ENCODE measurements around the gene PLTP.
"Not testable (repeated sequence)": the region's sequence is repeated elsewhere in the genome, so short reads cannot be mapped to it uniquely, and the experiment has no call there.

The PLTP gene, protein sequence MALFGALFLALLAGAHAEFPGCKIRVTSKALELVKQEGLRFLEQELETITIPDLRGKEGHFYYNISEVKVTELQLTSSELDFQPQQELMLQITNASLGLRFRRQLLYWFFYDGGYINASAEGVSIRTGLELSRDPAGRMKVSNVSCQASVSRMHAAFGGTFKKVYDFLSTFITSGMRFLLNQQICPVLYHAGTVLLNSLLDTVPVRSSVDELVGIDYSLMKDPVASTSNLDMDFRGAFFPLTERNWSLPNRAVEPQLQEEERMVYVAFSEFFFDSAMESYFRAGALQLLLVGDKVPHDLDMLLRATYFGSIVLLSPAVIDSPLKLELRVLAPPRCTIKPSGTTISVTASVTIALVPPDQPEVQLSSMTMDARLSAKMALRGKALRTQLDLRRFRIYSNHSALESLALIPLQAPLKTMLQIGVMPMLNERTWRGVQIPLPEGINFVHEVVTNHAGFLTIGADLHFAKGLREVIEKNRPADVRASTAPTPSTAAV

GRCh38 chr20:45911486-45912343, at the start of gene PLTP:
Gene PLTP (minus strand): TSS chr20:45912155. CDS start chr20:45911452, 703 bp downstream.
- DNase-seq (ENCODE audit: low spot score), result peak; percentile 91

- DNase-seq (ENCODE audit: low spot score), result no peak
Measured at GRCh38 chr20:45959956-45960630, 48.1 kb upstream of the PLTP start.

GRCh38 chr20:45959126-45959525, 47.2 kb upstream of the PLTP start:
- no peak for DNase-seq (ENCODE audit: low spot score)

- DNase-seq (ENCODE audit: low spot score), result no peak
Measured at GRCh38 chr20:45958593-45958992, 46.6 kb upstream of the PLTP start.

GRCh38 chr20:45957021-45957941, 45.3 kb upstream of the PLTP start:
- no peak for DNase-seq (ENCODE audit: low spot score)

DNA sequence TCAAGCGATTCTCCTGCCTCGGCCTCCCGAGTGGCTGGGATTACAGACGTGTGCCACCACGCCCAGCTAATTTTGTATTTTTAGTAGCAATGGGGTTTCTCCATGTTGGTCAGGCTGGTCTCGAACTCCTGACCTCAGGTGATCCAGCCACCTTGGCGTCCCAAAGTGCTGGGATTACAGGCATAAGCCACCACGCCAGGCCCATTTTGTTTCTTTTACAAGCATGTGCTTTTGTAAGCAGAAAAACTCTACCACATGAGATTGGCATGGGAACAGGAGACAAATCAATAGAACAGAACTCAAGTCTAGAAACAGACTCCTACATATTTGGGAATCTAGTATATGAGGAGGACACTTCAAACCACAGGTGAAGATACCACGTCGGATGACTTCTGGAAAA, 44.4 kb upstream of the PLTP start:
- not testable (repeated sequence) for DNase-seq (ENCODE audit: low spot score)

GRCh38 chr20:45953672-45954071, 41.7 kb upstream of the PLTP start:
- no peak for DNase-seq (ENCODE audit: low spot score)

DNA sequence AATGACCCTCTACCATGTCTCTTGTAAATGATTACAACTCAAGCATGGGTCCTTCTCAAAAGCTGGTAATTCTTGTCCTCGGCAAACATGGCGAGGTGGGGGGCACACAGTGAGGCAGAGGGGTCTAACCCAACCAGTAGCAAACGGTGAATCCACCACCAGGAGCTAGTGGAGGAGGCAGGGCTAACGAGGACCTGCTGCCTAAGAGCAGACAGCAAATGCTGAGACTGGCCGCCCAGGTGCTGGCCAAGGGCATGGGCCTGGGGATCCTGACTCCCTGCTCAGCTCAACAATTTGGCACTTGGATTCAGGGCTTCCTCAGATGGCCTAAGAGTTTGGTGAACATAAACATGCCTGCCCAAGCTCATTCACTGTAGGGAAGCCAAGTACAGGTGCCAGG, 40.9 kb upstream of the PLTP start:
- no peak for DNase-seq (ENCODE audit: low spot score)

DNA sequence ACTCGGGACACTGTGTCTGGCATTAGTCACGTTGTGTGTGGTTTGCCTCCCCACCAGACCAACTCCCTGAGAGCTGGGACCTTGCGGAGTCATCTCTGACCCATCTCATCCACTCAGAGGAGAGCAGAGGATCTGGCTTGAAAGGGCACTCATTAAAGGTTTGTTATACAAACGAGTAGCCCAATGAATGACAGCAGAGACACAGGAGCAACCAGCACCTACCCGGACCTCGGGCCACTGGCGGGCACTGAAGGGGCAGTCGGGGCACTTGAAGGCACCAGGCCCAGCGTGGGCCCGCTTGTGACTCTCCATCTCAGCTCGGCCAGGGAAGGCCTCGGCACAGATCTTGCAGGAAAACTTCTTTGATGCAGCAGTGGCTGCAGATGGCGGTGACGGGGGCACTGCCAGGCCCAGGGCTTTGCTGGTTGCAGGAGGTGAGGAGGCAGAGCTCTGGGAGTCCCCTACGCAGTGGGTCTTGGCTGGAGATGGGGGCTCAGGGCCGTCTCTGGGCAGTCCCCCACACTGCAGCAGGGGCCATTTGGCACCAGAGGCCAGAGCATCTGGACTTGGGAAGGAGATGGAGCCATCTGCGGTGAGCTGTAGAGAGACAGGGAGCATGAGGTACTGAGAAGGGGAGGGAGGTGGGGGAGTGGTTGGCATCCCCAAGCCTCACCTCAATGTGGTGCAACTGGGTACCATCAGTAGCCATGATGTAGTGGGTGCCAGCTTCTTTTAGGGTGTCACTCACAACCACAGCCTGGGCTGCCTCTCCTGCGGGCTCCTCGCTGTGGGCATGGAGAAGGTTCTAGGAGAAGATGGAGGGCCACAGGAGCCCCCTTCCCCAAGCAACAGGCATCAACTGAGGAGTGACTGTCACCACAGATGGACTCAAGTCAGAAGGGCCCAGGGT, 40.2 kb upstream of the PLTP start:
- DNase-seq (ENCODE audit: low spot score), result no peak

DNA sequence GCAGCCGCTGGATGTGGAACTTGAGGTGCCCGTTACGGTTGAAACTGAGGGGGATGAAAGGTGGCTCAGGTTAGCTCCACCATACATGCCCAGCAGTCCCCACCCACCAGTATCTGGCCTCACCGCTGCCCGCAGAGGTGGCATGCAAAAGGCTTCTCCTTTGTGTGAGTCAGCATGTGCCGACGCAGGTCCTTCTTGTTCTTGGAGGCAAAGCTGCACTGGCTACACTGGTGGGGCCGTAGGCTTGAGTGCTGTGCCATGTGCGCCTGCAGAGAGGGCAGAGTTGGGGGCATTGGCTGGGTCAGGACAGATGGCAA, 38.3 kb upstream of the PLTP start:
- DNase-seq (ENCODE audit: low spot score), result no peak

DNA sequence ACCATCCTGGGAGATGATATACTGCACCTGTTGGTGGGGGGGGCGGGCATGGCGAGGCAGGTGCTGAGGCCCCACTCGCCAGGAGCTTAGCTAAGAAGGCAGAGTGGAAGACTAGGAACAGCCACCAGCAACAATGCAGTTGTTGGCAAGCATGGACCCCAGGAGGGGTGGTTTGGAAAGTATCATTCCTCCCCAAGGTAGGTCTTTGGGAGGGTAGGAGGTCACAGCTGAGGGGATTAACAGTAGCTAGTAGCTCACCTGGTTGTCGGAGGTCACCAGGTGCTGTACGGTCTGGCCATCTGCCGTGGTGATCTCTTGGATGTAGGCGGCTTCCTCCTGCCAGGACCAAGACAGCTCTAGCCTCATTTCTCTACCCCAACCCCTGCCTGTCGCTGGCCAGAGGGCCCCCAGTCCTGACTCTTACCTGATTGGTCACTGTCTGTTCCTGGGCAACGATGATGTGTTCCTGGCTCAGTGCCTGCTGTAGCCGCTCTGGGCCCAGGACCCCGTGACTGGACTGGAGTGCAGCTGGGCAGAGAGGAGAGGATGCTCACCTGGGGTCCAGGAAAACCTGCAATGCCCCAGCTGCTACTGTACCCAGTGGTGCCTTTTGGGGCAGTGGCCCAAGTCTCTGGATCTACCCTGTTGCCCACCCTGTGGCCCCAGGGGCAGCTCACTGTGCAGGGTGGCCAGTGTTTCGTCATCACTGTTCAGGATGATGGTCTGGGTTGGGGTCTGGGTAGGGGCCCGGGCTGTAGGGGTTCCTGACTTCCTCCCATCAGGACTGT, 37.8 kb upstream of the PLTP start:
- DNase-seq (ENCODE audit: low spot score), result no peak

DNA sequence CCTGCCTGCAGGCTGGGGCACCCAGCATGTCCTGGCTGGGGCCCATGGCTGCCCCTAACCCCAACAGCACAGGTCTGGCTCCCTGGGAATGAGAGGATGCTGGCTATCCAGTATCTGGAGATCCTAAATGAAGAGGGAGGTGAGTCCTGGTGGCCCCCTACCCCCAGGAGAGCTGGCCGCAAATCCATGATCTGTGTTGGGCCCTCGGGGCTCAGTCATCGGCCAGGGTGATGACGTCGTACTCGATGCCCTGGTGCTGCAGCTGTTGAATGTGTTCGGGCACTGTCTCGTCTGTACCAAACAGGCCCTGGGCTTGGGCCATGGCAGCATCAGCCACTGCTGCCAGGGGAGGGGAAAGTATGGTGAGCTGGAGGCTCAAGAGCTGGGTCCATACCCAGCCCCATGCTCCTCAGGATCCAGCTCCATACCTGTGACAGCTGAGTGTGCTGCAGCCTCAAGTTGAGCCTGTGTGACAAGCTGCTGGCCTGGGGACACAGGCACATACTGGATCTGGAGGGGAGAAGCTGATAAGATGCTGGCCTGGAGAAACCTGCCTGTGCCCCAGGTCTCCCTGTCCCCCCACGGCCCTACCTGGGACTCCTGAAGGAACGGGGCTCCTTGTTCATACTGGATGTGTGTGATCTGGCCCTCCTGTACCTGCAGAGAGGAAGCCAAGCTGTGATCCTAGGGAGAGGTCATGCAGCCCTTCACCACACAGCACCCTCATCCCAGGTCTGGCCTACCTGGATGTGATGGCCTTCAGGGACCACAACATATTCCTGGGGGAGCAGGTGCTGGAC, 37.0 kb upstream of the PLTP start:
- DNase-seq (ENCODE audit: low spot score), result no peak

DNA sequence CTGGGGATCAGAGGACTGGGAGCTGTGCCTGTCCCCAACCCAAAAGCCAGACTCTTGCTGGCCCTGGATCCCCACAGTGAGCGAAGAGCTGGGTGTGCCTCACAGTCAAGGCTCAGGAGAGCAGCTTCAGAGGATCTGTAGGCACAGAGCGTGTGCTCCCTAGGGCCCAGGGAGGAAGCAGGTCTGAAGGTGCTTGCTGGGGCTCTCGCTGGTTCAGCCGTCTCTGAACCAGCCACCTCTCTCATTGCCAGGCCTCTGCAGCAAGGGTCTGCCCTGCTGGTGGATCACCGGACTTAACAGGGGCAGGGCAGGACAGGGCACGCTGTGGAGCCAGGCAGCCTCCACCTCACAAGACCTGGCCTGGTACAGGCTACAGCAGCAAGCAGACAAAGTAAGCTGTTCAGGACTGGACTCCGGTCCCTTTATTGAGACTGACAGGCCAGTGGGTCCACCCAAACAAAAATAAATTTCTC, 36.3 kb upstream of the PLTP start:
- DNase-seq (ENCODE audit: low spot score), result no peak

- no peak for DNase-seq (ENCODE audit: low spot score)
Measured at GRCh38 chr20:45947110-45947866, 35.3 kb upstream of the PLTP start.

GRCh38 chr20:45946149-45946970, 34.4 kb upstream of the PLTP start:
- no peak for DNase-seq (ENCODE audit: low spot score)

DNA sequence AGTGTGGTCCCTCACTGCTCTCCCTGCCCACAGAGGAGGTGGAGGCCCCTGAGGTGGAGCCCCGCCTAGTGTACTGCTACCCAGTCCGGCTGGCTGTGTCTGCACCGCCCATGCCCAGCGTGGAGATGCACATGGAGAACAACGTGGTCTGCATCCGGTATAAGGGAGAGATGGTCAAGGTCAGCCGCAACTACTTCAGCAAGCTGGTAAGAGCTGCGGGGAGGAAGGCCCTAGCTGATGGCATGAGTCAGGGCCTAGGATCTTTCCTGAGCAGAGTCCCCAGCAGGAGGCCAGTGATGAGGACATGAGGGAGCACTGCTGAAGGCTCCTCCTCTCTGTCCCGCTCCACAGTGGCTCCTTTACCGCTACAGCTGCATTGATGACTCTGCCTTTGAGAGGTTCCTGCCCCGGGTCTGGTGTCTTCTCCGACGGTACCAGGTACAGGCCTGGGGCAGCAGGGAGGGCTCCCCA, 33.8 kb upstream of the PLTP start:
- no peak for DNase-seq (ENCODE audit: low spot score)
